NCI-H2196 (cell line): ENCODE data around the gene ZNF157.

Experiments used
- DNase-seq: peaks from one replicate; lab custom pipeline; 2025; ENCODE audit not compliant: unreplicated experiment; lab: John Stamatoyannopoulos, UW

ZNF157 gene

GRCh38 chrX:47446431-47446830 is 76.1 kb downstream of the ZNF157 start:
- DNase-seq = no peak

- DNase-seq = no peak
These were observed 76.6 kb downstream of the ZNF157 start for GRCh38 chrX:47446971-47447370.

- no peak for DNase-seq
These were observed 77.2 kb downstream of the ZNF157 start for GRCh38 chrX:47447607-47448006.

GRCh38 chrX:47448165-47448806 is 77.9 kb downstream of the ZNF157 start:
- DNase-seq = no peak

GRCh38 chrX:47452112-47452511 is 81.7 kb downstream of the ZNF157 start:
- DNase-seq = no peak

- no peak for DNase-seq
These were observed 85.7 kb downstream of the ZNF157 start for GRCh38 chrX:47456080-47456479.

- DNase-seq = no peak
These were observed 88.2 kb downstream of the ZNF157 start for GRCh38 chrX:47458528-47458927.

GRCh38 chrX:47460561-47460960 is 90.2 kb downstream of the ZNF157 start:
- no peak for DNase-seq
